ENCODE measurements around the gene PLCG1.
"Not testable (repeated sequence)": the region's sequence is repeated elsewhere in the genome, so short reads cannot be mapped to it uniquely, and the experiment has no call there.

Gene PLCG1

DNA sequence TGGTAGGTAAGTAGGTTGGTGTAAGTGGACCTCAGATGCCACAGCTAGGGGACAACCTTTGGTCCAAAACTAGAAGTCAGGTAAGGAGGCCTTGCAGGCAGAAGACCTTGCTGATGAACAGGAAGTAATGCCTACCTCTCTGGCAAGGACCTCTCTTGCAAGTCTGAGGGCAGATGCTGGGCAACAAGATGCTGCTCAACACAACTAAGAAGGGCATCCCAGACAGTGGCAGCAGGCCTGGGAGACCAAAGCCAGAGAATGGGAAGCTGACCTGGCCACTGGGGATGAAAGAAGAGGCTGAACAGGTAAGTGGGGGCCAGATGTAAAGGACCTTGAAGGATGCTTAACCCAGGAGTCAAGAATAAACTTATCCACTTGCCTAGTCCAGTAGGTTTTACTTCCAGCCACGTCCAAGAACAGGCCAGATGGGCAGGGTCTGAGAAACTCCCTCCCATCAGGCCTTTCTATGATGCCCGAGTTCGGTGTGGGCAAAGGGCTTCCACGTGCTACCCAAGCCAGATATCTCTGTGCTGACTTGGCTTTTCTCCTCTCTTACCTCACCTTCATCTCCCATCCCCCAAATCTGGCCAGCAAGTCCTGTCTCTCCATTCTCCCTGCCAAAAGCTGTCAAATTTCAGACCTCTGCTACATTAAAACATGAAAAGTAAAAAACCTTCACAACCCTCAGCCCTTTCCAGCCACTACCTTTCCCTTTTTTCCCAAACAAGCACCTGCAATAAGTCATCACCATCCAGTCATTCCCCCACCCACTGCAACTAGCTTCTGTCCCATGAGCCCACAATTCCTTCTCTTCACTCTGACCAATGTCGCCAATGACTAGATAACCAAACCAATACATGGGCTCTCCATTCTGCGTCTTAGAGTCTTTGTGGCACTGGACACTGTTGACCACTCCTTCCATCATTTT lies 11.5 kb upstream of the PLCG1 start:
- no peak for DNase-seq

DNA sequence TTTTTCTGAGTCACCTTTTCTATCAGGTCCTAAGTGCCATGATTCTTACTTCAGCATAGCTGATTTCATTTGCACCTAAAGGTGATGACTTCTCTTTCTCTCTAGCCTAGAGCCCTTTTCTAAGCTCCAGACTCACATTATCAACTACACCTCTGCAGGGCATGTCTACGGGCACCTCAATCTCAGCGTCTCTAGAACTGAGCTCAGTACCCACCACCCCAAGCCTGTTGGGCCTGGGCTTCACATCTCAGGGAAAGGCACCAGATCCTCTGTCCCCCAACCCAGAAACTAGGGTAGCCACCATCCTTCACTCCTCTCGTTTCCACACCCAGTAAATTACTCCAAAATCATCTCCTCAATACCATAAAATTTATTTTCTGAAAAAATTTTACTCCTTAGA lies 10.6 kb upstream of the PLCG1 start:
- no peak for DNase-seq

DNA sequence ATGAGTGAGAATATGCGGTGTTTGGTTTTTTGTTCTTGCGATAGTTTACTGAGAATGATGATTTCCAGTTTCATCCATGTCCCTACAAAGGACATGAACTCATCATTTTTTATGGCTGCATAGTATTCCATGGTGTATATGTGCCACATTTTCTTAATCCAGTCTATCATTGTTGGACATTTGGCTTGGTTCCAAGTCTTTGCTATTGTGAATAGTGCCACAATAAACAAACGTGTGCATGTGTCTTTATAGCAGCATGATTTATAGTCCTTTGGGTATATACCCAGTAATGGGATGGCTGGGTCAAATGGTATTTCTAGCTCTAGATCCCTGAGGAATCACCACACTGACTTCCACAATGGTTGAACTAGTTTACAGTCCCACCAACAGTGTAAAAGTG lies 9.0 kb upstream of the PLCG1 start:
- not testable (repeated sequence) for DNase-seq

DNA sequence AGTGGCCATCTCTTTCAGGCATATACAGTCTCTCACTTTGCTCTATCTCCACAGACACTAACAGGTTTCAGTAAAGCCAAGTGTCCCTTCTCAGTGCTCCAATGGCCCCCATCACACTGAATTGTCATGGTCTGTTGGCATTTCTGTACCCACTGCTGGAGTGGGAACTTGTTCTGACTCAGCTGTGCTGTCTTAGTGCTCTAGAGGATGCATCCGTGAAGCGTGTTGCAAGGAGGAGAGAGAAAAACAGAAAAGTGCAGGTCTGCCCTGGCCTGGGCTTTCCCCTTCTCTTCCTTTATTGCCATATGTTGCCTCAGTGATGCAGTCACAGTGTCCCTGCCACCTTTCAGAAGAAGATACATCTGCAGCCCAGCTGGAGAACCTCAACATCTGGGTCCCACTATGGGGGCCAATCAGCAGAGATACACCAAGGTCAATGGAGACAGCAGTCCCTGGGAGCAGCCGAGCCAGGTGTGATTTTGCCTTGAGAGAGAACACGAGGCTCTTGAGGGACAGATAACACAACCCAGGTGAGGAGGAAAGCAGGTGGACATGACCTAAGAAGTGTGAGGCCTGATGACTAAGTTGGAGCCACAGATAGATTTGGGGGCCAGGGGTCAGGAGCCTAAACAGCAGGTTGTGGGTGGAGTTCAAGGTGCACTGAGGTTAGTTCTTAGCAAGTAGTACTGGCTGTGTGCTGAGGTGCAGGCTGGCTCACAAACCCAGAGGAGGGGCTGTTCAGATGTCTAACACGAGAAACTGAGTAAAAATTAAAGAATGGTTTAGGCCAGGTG lies 5.6 kb upstream of the PLCG1 start:
- DNase-seq: no peak

DNA sequence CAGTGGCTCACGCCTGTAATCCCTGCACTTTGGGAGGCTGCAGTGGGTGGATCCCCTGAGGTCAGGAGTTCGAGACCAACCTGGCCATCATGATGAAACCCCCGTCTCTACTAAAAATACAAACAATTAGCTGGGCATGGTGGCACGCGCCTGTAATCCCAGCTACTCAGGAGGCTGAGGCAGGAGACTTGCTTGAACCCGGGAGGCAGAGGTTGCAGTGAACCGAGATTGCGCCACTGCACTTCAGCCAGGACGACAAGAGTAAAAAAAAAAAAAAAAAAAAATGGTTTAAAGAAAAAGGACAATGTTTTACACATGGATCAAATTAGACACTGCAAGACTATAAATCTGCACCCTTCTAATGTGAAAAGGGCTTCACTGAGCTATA lies 5.0 kb upstream of the PLCG1 start:
- not testable (repeated sequence) for DNase-seq

DNA sequence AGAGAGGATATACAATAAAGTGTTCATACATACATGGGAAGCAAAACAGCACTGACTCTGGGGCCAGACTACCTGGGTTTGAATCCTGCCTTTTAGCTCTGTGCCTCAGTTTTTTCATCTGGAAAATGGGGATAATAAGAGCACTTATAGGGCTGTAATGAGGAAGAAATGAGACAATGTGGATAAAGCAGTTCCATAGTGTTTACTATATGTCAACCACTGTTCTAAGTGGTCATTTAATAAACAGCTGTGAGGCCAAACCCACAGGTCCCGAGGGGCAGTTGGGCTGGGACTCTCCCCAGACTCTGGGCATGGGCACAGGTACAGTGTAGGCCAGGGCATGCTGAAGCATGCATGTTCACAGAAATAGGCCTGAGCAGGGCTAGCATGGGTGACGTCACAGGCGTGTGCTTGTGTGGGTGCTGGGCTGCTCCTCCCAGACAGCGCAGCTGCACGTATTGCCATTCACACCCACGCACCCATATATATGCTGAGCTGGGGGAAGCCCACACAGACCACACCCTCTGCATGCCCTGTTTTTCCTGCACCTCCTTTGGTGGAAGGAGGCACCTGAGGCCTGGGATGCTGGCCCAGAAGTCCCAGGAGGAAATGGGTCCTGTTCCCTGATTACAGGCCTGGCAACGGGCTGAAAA lies 3.5 kb upstream of the PLCG1 start:
- no peak for DNase-seq

DNA sequence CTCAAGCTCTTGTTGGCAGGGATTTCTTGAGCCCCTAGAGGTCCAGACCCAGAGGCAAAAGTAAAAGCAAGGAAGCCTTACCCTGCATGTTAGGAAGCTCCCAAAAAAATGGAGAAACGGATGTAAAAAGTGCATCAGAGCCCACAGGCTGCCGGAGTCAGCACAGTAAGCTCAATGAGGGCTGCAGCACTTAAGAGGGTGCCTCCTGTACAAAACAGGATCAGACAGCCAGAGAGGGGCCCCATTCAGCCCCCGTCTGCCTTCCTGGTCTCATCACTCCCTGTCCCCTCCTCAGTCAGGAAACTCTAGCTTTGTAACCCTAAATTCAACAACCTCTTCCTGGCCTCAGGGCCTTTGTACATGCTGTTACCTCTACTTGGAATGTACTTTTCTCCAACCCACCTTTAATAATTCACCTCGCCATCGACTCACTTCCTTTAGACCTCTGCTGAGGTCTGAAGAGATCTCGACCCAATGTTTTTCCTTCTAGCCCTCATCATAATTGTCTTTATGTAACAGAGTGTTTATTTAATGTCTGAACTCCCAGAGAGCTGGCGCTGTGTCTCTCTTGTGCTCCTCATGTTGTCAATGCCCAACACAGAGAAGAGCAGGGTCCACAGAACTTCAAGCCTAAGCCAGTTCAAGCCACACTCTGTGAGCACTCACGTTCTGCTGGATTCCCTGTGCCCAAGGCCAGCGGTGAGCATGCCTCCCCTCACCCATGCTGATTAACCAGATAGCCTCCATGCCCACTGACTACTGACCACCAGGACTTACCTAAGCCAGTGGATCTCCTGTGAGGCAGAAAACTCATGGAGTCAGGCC lies 2.8 kb upstream of the PLCG1 start:
- DNase-seq: no peak

DNA sequence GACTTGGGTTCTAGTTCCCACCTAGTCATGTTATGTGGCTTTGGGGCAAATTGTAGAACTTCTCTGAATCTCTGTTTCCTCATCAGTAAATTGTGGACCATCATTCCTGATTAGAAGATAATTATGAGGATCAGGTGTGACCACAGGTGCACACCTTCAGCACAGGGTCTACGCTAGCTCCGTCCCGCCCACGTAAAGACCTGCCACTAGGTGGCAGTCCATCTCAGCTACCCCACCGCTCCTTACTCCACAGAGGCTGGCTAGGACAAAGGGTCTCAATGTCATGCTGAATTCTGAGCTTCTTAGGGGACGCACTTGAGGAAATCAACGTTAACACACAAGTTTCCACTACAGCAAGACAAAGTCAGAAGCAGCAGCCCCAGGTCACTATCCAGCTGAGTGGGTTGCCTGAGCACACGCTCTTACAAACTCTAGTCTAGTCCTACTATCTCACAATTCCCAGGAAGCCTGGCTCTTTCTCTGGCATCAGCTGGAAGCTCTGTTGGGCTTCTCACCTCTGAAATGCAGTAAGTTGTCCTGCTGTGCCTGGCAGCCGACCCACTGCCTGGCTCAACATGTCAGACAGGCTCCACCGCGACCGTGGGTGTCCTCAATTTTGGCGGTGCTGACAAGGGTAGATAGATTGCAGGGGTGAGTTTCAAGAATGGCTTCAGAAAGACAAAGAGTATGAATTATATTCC lies 2.0 kb upstream of the PLCG1 start:
- peak; percentile 48 for DNase-seq

DNA sequence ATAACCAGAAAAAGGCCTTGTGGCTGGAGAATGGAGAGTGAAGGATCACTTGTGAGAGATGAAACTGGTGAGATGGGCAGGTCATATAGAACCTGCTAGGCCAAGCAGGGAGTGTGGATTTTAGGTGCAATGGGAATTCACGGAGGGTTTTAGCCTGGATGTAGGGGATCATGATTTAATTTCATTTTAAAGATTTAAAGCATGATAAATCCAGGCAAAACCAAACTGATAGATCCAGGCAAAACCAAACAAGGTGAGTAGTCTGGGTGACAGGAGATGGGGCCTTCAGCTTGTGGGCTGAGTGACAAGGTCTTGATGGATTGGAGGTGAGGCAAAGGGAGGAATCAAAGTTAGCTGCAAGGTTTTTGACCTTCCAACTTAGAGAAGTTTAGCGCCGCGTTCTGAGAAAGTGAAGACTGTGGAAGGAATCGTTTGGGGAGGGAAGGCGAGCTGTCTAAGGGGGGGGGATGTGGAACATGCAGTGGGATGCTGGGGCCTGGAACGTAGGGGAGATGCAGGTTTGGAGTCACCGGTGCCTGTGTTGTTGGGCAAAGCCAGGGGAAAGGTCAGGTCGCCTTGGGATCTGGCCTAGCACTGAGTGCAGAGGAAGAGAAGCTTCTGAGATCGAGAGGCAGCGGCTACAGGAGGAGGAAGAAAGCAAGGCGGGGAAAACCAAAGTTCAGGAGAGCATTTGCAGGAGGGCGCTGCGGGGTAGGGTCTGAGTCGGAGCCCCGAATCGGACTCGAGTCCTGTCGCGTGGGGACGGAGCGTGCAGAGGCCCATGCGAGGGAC lies 1.3 kb upstream of the PLCG1 start:
- DNase-seq: peak; percentile 22

DNA sequence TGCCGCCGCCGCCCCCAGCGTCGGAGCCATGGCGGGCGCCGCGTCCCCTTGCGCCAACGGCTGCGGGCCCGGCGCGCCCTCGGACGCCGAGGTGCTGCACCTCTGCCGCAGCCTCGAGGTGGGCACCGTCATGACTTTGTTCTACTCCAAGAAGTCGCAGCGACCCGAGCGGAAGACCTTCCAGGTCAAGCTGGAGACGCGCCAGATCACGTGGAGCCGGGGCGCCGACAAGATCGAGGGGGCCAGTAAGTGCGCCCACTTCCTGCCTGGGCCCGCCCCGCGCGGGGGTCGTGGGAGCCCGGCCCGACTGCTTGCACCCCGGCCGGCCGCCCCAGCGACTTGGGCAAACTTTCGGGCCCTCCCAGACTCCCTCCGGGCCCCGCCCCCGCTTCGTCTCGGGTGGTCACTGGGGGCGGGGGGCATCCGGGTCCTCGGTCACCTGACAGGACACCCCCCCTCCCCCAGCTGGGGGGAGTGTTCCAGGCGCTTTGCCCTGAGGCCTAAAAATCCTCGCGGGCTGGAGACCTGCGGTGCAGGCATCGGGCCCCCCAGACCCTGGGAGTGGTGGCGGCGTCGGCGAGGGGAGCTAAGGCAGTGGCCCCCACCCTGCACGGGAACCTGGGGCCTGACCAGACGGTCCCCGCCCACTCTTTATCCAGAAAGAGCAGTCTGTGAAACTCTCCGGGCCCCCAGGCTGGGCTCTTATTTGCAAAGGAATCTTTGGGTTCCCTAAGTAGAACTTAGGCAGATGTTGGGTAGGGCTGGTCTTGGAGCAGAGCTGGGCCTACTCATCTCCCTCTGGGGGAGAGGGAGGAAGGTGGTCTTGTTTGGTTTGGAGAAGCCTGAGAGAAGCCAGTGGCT lies 501 bp downstream of the PLCG1 start:
- peak; percentile 90 for DNase-seq

DNA sequence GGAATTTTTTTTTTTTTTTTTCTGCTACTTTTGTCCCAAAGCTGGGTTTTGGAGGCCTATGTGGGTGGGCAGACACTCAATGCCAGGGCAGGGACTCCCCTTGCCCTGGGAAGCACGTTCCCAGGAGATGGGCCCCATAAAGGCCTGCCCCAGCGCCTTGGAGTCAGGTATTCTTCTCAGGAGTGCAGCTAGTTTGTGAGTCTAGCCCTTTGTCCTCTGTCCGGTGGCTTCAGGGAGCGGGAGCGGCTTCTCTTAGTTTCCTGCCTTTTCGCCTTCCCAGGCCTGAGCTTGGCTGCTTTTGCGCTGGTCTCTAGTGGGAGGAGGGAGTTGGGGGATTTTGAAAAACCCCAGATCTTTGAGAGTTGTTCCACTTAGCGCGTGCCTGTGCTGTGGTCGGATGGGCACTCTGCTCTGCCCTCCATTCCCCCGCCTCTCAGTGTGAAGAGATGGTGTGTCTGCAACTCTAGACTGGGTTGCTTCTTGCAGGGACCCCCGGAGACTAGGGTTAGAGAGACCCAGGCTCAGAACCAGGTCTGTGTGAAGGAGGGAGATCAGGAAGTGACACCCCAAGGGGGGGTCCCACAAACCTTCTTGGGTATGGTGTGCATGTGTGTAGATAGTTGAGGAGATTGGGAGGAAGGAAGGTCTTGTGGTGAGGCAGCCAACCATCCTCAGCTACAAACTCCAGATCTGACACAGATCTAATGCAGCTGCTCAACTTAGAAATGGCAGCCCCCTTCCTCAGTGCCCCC lies 1.3 kb downstream of the PLCG1 start:
- peak; percentile 68 for DNase-seq

DNA sequence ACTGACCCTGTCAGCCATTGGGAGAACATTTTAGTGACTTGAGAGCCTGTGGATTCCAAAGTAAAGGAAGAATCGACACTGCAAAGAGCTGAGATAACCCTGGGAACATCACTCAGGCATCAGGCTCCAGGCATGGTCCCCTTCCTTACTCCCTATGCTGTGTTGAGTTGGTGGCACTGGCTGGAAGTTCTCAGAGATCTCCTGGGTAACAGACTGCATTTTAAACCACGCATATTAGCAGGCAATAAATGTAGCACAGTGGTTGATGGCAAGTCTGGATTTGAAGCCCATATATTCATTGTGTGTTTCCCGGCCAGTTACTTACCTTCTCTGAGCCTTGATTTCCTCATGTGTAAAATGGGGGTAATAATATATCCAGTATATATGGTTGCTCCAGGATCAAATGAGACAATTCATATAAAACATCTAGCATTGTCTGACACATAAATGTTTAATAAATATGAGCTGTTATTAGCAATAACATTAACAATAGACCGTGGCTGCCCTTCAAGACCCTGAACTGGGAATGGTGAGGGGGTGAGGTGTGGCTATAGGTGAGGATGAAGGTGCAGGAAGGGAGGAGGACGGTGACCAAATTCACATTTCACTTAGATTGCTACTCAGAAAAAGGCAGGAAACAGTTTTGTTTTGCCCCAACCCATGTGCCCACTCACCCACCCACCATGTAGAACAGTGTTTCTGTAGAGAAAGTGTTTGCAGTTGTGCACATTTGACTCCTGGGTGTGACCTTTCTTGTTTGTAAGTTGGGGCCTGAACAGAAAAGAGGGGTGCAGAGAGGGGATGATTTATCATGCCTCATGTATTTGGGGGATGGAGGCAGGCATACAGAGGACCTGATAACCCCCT lies 2.1 kb downstream of the PLCG1 start:
- no peak for DNase-seq

DNA sequence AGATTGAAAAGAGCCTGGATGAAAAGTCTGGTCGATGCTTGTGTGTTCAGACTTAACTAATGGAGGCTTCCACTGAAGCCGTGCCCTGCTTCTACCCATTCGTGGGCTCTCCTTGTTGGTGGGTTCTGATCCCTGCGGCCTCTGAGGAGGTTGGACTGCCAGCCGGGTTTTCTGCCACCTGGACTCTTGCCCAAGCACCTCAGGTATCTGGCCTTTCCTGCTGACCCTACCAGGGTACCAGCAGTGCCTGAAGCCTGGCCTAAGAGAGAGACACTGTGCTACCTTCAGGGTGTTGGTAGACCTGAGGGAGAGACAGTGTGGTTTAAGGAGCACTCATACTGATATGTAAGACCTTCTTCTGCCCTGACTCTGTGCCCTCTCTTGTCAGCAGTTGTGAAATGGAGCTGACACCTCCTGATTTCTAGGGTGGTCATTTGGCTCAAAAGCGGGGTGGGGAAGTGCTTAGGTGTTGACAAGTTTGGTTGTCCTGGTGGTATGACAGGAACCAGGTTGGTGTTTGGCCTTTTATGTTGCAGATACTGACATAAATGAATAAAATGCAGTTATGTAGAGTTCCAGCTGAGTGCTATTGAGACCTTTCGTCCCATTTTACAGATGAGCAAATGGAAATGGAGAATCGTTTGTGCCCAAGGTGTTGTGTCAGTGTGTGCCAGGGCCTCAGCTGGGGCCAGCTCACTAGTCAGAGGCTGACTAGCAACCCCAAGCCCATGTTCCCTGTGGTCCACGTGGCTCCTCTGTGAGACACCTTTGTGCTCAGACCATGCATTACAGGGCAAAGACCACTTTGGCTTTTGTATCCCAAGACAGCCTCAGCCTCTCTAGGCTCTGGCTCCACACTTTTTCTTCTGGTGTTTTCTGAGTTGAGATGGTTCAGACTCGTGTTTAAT lies 3.1 kb downstream of the PLCG1 start:
- DNase-seq: no peak

DNA sequence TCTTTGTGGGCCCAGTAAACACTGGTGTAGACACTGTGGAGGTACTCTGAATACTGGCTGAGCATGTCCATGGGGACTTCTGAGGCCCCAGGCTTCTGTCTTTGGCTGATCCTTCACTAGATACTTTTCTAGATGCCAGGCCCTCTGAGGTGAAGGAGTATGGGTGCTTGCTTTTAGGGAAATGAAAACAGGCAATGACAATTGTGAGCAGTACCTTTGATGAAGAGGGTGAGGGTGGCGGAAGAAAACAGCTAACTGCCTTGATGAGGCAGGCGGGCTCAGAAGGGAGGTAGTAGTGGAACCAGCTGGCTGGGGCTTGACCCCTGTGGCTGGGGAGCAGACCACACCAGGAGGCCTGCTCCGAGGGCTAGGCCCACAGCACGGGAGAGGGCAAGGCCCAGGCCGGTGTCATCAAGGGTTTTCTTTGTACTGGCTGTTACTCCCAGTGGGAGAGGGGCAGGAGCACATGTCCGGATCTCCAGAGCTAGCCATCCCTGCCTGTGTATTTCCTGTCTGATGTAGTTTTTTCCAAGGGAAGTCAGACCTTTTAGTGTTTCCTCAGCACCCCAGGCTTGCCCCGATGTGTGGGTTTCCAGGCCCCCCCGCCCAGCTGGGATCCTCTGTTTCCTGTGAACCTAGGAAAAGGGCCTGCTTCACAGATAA lies 3.9 kb downstream of the PLCG1 start:
- DNase-seq: no peak

DNA sequence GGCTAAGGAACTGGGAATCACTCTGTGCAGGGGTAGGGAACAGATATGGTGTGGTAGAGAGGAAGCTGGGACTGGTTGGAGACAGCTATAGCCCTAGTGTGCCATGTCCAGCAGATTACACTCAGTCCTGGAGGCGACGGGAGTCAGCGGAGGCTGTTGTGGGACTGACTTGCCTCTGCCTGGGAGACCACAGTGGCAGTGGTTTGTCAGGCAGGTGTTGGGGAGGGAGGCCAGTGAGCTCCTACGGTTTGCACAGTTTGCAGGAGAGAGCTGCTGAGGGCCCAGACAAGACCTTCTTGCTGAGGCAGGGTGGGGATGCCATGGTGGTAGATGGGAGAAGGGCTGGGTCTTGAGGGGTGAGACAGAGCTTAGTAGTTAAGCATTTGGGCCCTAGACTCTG lies 4.9 kb downstream of the PLCG1 start:
- DNase-seq: no peak

DNA sequence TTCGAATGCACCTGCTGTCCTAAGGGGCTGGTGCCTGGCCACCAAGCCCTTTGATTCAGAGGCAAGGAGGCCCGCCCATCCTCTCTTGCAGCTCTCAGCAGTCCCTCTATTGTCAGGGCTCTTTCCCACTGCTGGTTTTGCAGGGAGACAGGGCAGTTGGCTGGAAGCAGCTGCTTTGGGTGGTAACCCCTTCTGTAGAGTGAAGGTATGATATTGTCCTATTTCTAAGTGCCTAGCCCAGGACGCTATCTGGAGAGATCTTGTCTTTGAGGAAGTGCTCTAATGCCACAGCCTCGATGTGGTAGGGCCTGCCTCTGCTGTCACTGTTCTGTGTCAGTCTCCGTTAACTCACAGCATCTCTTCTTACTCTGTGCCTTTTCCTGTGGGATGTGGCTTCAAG lies 5.6 kb downstream of the PLCG1 start:
- no peak for DNase-seq

DNA sequence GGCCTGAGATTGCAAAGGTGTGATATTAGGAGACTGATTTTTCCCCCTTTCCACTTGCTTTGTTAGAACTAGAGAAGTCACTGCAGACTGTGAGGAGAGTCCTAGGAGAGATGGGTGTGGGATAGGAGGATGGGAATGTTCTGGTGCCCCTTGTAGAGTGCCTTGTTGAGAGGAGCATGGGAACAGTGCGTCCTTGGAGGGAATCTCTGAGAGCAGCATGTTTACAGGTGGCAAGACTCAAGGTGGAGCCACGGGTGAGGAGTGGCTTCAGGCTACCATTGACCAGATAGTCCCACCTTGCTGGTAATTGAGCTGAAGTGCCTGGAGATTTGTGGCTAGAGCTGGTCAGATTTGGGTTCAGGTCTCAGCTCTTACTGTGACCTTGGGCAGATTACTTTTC lies 6.0 kb downstream of the PLCG1 start:
- DNase-seq: no peak

Data from eye (tissue), 1 donor.